GM10248 (cell line): ENCODE measurements around the gene SMARCD1.

ENCODE experiments used
- CTCF ChIA-PET: fragments of 300-600 bp; sonication (Branson Sonifier 250); formaldehyde crosslinking; extraction: SDS; loops from one replicate; lab custom pipeline; 2021; ENCODE audit warnings: antibody characterized with exemption; lab: Yijun Ruan, JAX
- POLR2A ChIA-PET: fragments of 350-650 bp; sonication (Branson Sonifier 250); formaldehyde crosslinking; extraction: SDS; loops from one replicate; lab custom pipeline; 2020; ENCODE audit warnings: antibody characterized with exemption; lab: Yijun Ruan, JAX
- DNase-seq: peaks from one replicate; pipeline ENCODE4 v3.0.0; 2012; ENCODE audit errors: extremely low spot score
- TF ChIP-seq, protein P1 (sequence below): IDR thresholded peaks from 2 replicates; pipeline ENCODE4 v1.5.1; 2012; ENCODE audit warnings: mild to moderate bottlenecking, low read depth; ENCODE audit errors: extremely low read depth, missing control alignments, control extremely low read depth

SMARCD1 gene

DNA sequence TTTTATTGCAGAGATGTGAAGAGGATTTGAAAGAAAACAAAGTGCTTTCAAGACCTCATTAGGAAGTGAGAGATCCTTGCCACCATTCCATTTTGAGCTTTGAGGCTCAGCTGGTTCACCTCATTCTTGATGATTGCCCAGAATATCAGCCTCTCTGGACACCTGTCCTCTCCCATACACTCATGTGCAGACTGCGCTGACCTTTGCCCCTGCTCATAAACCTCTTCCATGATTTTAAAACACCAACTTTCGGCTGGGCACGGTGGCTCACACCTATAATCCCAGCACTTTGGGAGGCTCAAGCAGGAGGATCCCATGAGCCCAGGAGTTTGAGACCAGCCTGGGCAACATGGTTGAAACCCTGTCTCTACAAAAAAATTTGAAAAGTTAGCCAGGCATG lies 35.8 kb downstream of the SMARCD1 start:
- ChIA-PET POLR2A (interaction anchor here (0.7 to 1.9 kb wide), 2 partner anchors 9 to 339 kb away, joined by 4 to 12 read pairs; partner anchors contain the start of gene COX14), CTCF (interaction anchor here (1.5 to 19.2 kb wide), 4 partner anchors 6 to 55 kb away, joined by 3 to 296 read pairs (median 150); partner anchors contain the start of gene COX14)
- TF ChIP-seq, protein P1, sequence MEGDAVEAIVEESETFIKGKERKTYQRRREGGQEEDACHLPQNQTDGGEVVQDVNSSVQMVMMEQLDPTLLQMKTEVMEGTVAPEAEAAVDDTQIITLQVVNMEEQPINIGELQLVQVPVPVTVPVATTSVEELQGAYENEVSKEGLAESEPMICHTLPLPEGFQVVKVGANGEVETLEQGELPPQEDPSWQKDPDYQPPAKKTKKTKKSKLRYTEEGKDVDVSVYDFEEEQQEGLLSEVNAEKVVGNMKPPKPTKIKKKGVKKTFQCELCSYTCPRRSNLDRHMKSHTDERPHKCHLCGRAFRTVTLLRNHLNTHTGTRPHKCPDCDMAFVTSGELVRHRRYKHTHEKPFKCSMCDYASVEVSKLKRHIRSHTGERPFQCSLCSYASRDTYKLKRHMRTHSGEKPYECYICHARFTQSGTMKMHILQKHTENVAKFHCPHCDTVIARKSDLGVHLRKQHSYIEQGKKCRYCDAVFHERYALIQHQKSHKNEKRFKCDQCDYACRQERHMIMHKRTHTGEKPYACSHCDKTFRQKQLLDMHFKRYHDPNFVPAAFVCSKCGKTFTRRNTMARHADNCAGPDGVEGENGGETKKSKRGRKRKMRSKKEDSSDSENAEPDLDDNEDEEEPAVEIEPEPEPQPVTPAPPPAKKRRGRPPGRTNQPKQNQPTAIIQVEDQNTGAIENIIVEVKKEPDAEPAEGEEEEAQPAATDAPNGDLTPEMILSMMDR: no peak
- no peak for DNase-seq

DNA sequence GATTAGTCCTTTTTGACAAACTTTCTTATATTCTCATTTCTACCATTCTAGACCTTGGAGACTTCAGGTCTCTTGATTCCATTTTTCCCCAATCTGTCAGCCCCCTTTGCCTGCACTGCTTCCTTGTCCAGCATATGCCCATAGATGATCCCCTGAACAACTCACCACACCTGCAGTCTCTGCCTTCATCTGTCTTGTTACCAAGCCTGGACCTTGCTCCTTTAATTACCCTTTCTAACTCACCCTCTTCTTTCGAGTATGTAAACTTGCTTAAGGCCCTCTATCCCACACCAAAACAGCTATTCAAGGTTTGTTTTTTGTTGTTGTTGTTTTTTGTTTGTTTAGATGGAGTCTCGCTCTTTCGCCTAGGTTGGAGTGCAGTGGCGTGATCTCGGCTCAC lies 36.5 kb downstream of the SMARCD1 start:
- POLR2A ChIA-PET: interaction anchor here (1.9 kb wide), 1 partner anchor 10 kb away, joined by 12 read pairs; the partner anchor contains the start of gene COX14
- CTCF ChIA-PET: interaction anchor here (1.5 to 19.2 kb wide), 4 partner anchors 6 to 54 kb away, joined by 3 to 296 read pairs (median 150); partner anchors contain the start of gene COX14
- DNase-seq: no peak
- TF ChIP-seq, protein P1: no peak

DNA sequence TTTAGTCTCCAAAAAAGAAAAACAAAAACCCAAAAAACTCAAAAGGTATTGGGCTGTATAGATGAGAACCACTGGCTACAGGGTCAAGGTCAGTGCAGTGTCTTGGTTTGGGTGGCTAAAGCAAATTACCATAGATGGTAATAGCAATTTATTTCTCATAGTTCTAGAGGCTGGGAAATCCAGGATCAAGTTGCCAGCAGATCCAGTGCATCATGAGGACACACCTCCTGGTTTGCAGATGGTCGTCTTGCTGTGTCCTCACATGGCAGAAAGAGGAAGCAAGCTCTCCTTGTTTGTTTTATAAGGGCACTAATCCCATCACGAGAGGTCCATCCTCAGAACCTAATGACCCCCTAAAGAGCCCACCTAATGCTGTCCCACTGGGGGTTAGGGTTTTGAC lies 38.1 kb downstream of the SMARCD1 start:
- no peak for DNase-seq
- ChIA-PET CTCF (interaction anchor here (0.7 to 19.2 kb wide), 6 partner anchors 4 to 62 kb away, joined by 3 to 296 read pairs (median 4); partner anchors contain the start of gene COX14), POLR2A (no interaction called here)
- TF ChIP-seq, protein P1: no peak

DNA sequence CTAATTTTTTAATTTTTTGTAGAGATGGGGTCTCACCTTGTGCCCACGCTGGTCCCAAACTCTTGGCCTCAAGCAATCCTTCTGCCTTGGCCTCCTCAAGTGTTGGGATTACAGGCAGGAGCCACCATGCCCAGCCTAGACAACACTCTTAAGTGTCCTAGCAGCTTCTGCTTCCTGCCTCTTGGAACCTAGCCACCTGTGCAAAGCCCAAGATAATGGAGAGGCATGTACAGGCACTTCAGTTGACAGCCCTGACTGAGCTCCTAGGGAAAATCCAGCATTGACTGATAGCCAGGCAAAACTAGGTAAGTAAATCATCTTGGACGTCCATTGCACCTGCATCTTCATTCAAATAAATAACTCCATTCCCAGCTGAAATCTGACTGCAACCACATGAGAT lies 42.4 kb downstream of the SMARCD1 start:
- DNase-seq: no peak
- ChIA-PET POLR2A (interaction anchor here (0.6 to 1.7 kb wide), 2 partner anchors 15 to 115 kb away, joined by 3 to 7 read pairs; partner anchors contain the start of gene COX14), CTCF (interaction anchor here (0.7 to 15.5 kb wide), 9 partner anchors 12 to 187 kb away, joined by 3 to 296 read pairs (median 3); partner anchors contain the start of gene COX14)
- TF ChIP-seq, protein P1: no peak

DNA sequence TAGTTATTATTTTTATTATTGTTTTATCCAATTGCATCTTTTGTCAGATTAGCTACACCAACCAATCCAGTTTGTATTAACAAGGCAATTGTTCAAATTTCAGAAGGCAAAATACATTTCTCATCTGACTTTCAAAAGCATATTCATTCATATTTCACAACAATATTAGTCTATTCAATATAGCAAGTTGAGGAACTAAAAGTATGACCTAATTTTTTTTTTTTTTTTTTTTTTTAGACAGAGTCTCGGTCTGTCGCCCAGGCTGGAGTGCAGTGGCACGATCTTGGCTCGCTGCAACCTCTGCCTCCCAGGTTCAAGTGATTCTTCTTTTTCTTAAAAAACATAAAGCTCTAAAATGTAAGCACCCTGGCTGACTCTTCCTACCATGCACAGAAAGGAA lies 44.1 kb downstream of the SMARCD1 start:
- TF ChIP-seq, protein P1: no peak
- ChIA-PET CTCF (interaction anchor here (1.3 to 15.5 kb wide), 5 partner anchors 14 to 47 kb away, joined by 3 to 296 read pairs (median 6); partner anchors contain the start of gene COX14), POLR2A (interaction anchor here (0.7 to 3.9 kb wide), 2 partner anchors 17 to 263 kb away, joined by 4 to 16 read pairs; partner anchors contain the start of gene COX14)
- no peak for DNase-seq

DNA sequence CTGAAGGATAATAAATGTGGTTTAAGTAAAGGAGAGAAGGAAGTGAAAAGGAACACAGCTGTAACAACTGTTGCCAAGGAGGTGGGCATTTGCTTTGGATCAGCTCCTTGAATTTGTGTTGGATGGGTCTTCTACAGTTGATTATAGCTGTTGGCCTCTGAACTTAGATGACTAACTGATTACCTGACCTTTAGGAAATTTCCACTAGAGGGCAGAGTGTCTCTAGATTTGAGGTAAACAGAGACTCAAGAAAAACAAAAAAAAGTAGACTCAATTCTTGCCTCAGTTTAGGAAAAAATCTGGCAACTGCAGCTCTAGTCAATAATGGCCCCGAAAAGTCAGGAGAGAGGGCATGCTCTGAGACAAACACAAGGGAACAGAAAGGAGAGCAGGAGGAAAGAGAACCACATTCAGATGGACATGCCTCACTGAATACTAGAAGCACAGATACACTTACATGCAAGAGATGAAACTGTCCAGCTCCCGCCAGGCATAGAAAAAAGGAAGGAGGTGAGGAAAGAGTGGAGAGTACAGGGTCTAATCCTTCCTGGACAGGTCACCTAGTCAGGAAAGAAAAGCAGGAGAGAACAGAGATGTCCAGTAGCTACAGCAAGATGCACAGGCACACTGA lies 47.5 kb downstream of the SMARCD1 start:
- ChIA-PET POLR2A (interaction anchor here (3.9 kb wide), 1 partner anchor 20 kb away, joined by 16 read pairs; the partner anchor contains the start of gene COX14), CTCF (interaction anchor here (0.7 to 15.5 kb wide), 35 partner anchors 10 to 372 kb away, joined by 3 to 296 read pairs (median 4); partner anchors contain the start of genes CERS5, COX14, DIP2B and GPD1)
- peak; percentile 42 for DNase-seq
- TF ChIP-seq, protein P1: peak; percentile 59
